ENCODE measurements around the gene ATP1B3.

GRCh38 chr3:141905129-141905528 lies 28.7 kb downstream of the ATP1B3 start:
- TF ChIP-seq, protein P1, sequence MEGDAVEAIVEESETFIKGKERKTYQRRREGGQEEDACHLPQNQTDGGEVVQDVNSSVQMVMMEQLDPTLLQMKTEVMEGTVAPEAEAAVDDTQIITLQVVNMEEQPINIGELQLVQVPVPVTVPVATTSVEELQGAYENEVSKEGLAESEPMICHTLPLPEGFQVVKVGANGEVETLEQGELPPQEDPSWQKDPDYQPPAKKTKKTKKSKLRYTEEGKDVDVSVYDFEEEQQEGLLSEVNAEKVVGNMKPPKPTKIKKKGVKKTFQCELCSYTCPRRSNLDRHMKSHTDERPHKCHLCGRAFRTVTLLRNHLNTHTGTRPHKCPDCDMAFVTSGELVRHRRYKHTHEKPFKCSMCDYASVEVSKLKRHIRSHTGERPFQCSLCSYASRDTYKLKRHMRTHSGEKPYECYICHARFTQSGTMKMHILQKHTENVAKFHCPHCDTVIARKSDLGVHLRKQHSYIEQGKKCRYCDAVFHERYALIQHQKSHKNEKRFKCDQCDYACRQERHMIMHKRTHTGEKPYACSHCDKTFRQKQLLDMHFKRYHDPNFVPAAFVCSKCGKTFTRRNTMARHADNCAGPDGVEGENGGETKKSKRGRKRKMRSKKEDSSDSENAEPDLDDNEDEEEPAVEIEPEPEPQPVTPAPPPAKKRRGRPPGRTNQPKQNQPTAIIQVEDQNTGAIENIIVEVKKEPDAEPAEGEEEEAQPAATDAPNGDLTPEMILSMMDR (IDR thresholded peaks at IDR 0.05; ENCODE audit: insufficient read depth, low read depth, low read length): no peak
- no peak for TF ChIP-seq EZH2 (IDR thresholded peaks at IDR 0.05; ENCODE audit: insufficient read depth, low read length)
